Peyer's patch (tissue), 4 donors: ENCODE measurements around the gene KCNQ1. TPM values are rescaled to one million over a fixed set of nuclear protein-coding genes. Genes with fewer than 3 reads are reported as not detected.

Source experiments
- DNase-seq, 3 donors: peaks; one replicate each; pipeline ENCODE4 v3.0.0-alpha.2; 2017 to 2019
- H3K27ac ChIP-seq, 4 donors: fragments of 200-600 bp; sonication (generic); one replicate each; pipeline ENCODE4 v1.5.1; 2016 to 2019
- H3K27me3 ChIP-seq, 2 donors: fragments of 200-600 bp; sonication (generic); one replicate each; pipeline ENCODE4 v1.5.1; 2019
- H3K36me3 ChIP-seq, 3 donors: fragments of 200-600 bp; sonication (generic); one replicate each; pipeline ENCODE4 v1.5.1; 2016 to 2019
- H3K4me1 ChIP-seq, 4 donors: fragments of 200-600 bp; sonication (generic); one replicate each; pipeline ENCODE4 v1.5.1; 2016 to 2019
- H3K4me3 ChIP-seq, 4 donors: fragments of 200-600 bp; sonication (generic); 1 replicate in 3 of 4; 2 replicates in 1 of 4; pipeline ENCODE4 v1.5.1; 2016 to 2019; ENCODE audit warnings: mild to moderate bottlenecking in 1 of 4
- H3K9me3 ChIP-seq, 4 donors: fragments of 200-600 bp; sonication (generic); one replicate each; pipeline ENCODE4 v1.5.1; 2016 to 2019; ENCODE audit warnings: mild to moderate bottlenecking in 1 of 4
- POLR2A ChIP-seq, 2 donors: fragments of 450-650 bp; IDR thresholded peaks; one replicate each; pipeline ENCODE4 v1.5.1; 2017; ENCODE audit warnings: antibody characterized with exemption in 2 of 2, mild to moderate bottlenecking in 2 of 2, moderate library complexity in 2 of 2
- total RNA-seq, 4 donors: library from RNA; depleted of rRNA; stranded (reverse); fragments of >200 nt; gene quantifications; one replicate each; pipeline ENCODE4 v1.1.0, GENCODE V29; 2016
- TF ChIP-seq, protein P1 (sequence below), 6 experiments: fragments of 450-650 bp in 4 of 6; fragments of 200-600 bp in 2 of 6; sonication (generic) in 1 of 6; IDR thresholded peaks; one replicate each; pipeline ENCODE4 v1.5.1; 2017 to 2019; ENCODE audit warnings: antibody characterized with exemption in 6 of 6, mild to moderate bottlenecking in 3 of 6, moderate library complexity in 1 of 6

Gene KCNQ1
- total RNA-seq, 4 donors from 2014 or later: 50.6 to 66.4 (median 54.2) TPM

- Histone ChIP-seq H3K4me1 (no peaks in the 10 kb centered on the region), H3K4me3 (no peak overlapping the region), H3K27ac (no peak overlapping the region), H3K27me3 (no peaks in the 10 kb centered on the region), H3K9me3 (no peaks in the 10 kb centered on the region), H3K36me3 (no peaks in the 10 kb centered on the region)
- TF ChIP-seq, protein P1, sequence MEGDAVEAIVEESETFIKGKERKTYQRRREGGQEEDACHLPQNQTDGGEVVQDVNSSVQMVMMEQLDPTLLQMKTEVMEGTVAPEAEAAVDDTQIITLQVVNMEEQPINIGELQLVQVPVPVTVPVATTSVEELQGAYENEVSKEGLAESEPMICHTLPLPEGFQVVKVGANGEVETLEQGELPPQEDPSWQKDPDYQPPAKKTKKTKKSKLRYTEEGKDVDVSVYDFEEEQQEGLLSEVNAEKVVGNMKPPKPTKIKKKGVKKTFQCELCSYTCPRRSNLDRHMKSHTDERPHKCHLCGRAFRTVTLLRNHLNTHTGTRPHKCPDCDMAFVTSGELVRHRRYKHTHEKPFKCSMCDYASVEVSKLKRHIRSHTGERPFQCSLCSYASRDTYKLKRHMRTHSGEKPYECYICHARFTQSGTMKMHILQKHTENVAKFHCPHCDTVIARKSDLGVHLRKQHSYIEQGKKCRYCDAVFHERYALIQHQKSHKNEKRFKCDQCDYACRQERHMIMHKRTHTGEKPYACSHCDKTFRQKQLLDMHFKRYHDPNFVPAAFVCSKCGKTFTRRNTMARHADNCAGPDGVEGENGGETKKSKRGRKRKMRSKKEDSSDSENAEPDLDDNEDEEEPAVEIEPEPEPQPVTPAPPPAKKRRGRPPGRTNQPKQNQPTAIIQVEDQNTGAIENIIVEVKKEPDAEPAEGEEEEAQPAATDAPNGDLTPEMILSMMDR (IDR thresholded peaks at IDR 0.05): no peak
- TF ChIP-seq POLR2A (IDR thresholded peaks at IDR 0.05): no peak
- peak; percentile 12 to 38 (median 34) for DNase-seq
Observed at GRCh38 chr11:2581151-2581930, 136.5 kb downstream of the KCNQ1 start.

- Histone ChIP-seq H3K4me3 (no peak overlapping the region), H3K27me3 (no peaks in the 10 kb centered on the region), H3K36me3 (no peaks in the 10 kb centered on the region), H3K4me1 (no peaks in the 10 kb centered on the region), H3K9me3 (no peaks in the 10 kb centered on the region), H3K27ac (no peak overlapping the region)
- TF ChIP-seq, protein P1 (IDR thresholded peaks at IDR 0.05): no peak
- TF ChIP-seq POLR2A (IDR thresholded peaks at IDR 0.05): no peak
- DNase-seq: peak; percentile 9 to 37 (median 36)
Observed at GRCh38 chr11:2581931-2582350, 137.1 kb downstream of the KCNQ1 start.

DNA sequence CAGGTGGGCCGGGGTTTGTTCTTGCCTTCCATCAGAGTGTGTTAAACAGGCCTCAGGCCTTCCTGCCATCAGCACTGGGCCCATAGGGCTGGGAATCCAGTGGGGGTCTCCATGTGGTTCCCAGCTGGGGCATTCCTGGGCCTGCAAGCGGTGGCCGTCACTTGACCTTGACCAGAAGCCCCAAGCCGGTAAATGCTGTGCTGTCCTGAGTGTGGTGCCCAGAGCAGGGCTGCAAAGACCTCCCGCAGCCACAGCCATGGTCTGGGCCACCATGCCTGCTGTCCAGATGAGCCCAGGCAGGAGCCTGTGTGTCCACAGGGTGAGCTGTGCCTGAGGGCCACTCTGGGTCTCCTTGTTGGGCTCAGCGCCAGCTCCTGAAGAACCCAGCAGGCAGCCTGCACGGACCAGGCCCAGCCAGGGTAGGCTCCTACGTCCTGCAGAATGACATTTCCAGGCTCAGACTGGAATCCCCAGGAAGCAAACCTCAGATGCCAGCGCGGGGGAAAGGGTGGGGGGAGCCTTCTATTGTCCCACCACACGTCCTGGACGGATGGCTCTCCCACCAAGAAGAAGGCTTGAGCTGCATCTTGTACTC is 137.6 kb downstream of the KCNQ1 start:
- Histone ChIP-seq H3K4me1 (no peaks in the 10 kb centered on the region), H3K4me3 (no peak overlapping the region), H3K27ac (no peak overlapping the region), H3K9me3 (no peaks in the 10 kb centered on the region), H3K36me3 (no peaks in the 10 kb centered on the region), H3K27me3 (no peaks in the 10 kb centered on the region)
- peak; percentile 12 to 39 (median 38) for DNase-seq
- TF ChIP-seq POLR2A (IDR thresholded peaks at IDR 0.05): no peak
- TF ChIP-seq, protein P1 (IDR thresholded peaks at IDR 0.05): no peak

- H3K27me3 ChIP-seq: no peaks in the 10 kb centered on the region
- H3K4me3 ChIP-seq: no peak overlapping the region
- no peak overlapping the region for H3K27ac ChIP-seq
- no peaks in the 10 kb centered on the region for H3K9me3 ChIP-seq
- DNase-seq: peak; percentile 8 to 39 (median 36)
- no peaks in the 10 kb centered on the region for H3K36me3 ChIP-seq
- TF ChIP-seq, protein P1 (IDR thresholded peaks at IDR 0.05): no peak
- no peak for TF ChIP-seq POLR2A (IDR thresholded peaks at IDR 0.05)
- H3K4me1 ChIP-seq: no peaks in the 10 kb centered on the region
Observed at GRCh38 chr11:2582946-2583604, 138.3 kb downstream of the KCNQ1 start.

DNA sequence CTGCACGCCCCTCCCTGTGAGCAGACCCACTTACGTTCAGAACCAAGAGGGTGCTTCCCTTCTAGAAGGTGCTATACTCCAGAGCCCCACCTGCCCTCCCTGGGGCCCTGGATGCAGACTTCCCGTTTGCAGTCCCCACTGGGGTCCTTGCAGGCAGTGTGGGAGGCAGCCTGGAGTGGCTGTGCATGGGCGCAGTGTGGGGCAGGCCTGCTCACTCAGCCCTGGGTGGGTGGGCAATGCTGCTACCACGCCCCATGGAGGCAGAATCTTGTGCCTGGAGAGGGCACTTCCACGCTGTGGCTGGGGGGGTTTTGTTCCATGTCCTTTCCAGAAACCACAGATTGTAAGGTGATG is 138.8 kb downstream of the KCNQ1 start:
- Histone ChIP-seq H3K27me3 (no peaks in the 10 kb centered on the region), H3K27ac (no peak overlapping the region), H3K36me3 (no peaks in the 10 kb centered on the region), H3K4me3 (no peak overlapping the region), H3K9me3 (no peaks in the 10 kb centered on the region), H3K4me1 (no peaks in the 10 kb centered on the region)
- DNase-seq: peak in 1 of 3 donors; percentile 34
- no peak for TF ChIP-seq POLR2A (IDR thresholded peaks at IDR 0.05)
- TF ChIP-seq, protein P1 (IDR thresholded peaks at IDR 0.05): no peak
